Ascending aorta (tissue), 2 donors: ENCODE data around the gene B3GALNT2. TPM values are rescaled to one million over a fixed set of nuclear protein-coding genes. Genes with fewer than 3 reads are reported as not detected.
"Not testable (repeated sequence)": the region's sequence is repeated elsewhere in the genome, so short reads cannot be mapped to it uniquely, and the experiment has no call there.

Experiments used
- DNase-seq, 2 donors: peaks; one replicate each; pipeline ENCODE4 v3.0.0-alpha.2; 2019; ENCODE audit warnings: low spot score in 2 of 2
- H3K27ac ChIP-seq, 2 donors: fragments of 200-600 bp; sonication (generic); one replicate each; pipeline ENCODE4 v1.5.1; 2016 to 2017; ENCODE audit warnings: mild to moderate bottlenecking in 1 of 2
- H3K27me3 ChIP-seq: fragments of 200-600 bp; sonication (generic); one replicate; pipeline ENCODE4 v1.5.1; 2017
- H3K36me3 ChIP-seq, 2 donors: fragments of 200-600 bp; sonication (generic); one replicate each; pipeline ENCODE4 v1.5.1; 2016
- H3K4me1 ChIP-seq, 2 donors: fragments of 200-600 bp; sonication (generic); one replicate each; pipeline ENCODE4 v1.5.1; 2016 to 2017; ENCODE audit warnings: mild to moderate bottlenecking in 1 of 2
- H3K4me3 ChIP-seq, 2 donors: fragments of 200-600 bp; sonication (generic); one replicate each; pipeline ENCODE4 v1.5.1; 2016 to 2017; ENCODE audit warnings: mild to moderate bottlenecking in 1 of 2
- H3K9me3 ChIP-seq, 2 donors: fragments of 200-600 bp; sonication (generic); one replicate each; pipeline ENCODE4 v1.5.1; 2016
- CTCF ChIP-seq, 3 experiments: fragments of 200-600 bp in 2 of 3; fragments of 450-650 bp in 1 of 3; sonication (generic) in 2 of 3; IDR thresholded peaks; one replicate each; pipeline ENCODE4 v1.5.1; 2016 to 2019; ENCODE audit warnings: antibody characterized with exemption in 3 of 3, mild to moderate bottlenecking in 1 of 3, moderate library complexity in 1 of 3
- intact Hi-C: fragments of 100-400 bp; cut with DNase I; formaldehyde crosslinking; loops from one replicate; pipeline ENCODE4 v1.15.1; 2023
- total RNA-seq: library from RNA; depleted of rRNA; stranded (reverse); fragments of >200 nt; gene quantifications from one replicate; pipeline ENCODE4 v1.1.0, GENCODE V29; 2016

B3GALNT2 gene
- total RNA-seq, 1 donor from 2014 or later: 54.2 TPM

GRCh38 chr1:235485558-235485957, 18.7 kb downstream of the B3GALNT2 start:
- DNase-seq: no peak
- no peaks in the 10 kb centered on the region for H3K4me1 ChIP-seq
- intact Hi-C loops: no loop called here
- H3K27ac ChIP-seq: no peak overlapping the region
- no peak for TF ChIP-seq CTCF (IDR thresholded peaks at IDR 0.05)
- H3K36me3 ChIP-seq: peaks cover 22 to 52% of the 10 kb centered on the region in 2 donors
- H3K4me3 ChIP-seq: no peak overlapping the region
- no peaks in the 10 kb centered on the region for H3K9me3 ChIP-seq
- H3K27me3 ChIP-seq: no peaks in the 10 kb centered on the region

- Histone ChIP-seq H3K36me3 (peaks cover 31 to 62% of the 10 kb centered on the region in 2 donors), H3K27ac (no peak overlapping the region), H3K4me1 (no peaks in the 10 kb centered on the region), H3K9me3 (no peaks in the 10 kb centered on the region), H3K4me3 (no peak overlapping the region), H3K27me3 (no peaks in the 10 kb centered on the region)
- no peak for TF ChIP-seq CTCF (IDR thresholded peaks at IDR 0.05)
- DNase-seq: no peak
- intact Hi-C loops: no loop called here
Measured at GRCh38 chr1:235483090-235483489, 21.2 kb downstream of the B3GALNT2 start.

- H3K4me3 ChIP-seq: no peak overlapping the region
- H3K36me3 ChIP-seq: peaks cover 32 to 48% of the 10 kb centered on the region in 2 donors
- DNase-seq: no peak
- intact Hi-C loops: no loop called here
- H3K27ac ChIP-seq: no peak overlapping the region
- H3K27me3 ChIP-seq: no peaks in the 10 kb centered on the region
- no peaks in the 10 kb centered on the region for H3K4me1 ChIP-seq
- no peaks in the 10 kb centered on the region for H3K9me3 ChIP-seq
- no peak for TF ChIP-seq CTCF (IDR thresholded peaks at IDR 0.05)
Measured at GRCh38 chr1:235473806-235474205, 30.4 kb downstream of the B3GALNT2 start.

GRCh38 chr1:235470741-235471439, 33.4 kb downstream of the B3GALNT2 start:
- no peaks in the 10 kb centered on the region for H3K4me1 ChIP-seq
- H3K36me3 ChIP-seq: peaks cover 29% of the 10 kb centered on the region in 2 donors
- no peak for DNase-seq
- no peak for TF ChIP-seq CTCF (IDR thresholded peaks at IDR 0.05)
- H3K4me3 ChIP-seq: no peak overlapping the region
- intact Hi-C loops: no loop called here
- H3K27me3 ChIP-seq: no peaks in the 10 kb centered on the region
- H3K9me3 ChIP-seq: no peaks in the 10 kb centered on the region
- H3K27ac ChIP-seq: no peak overlapping the region

GRCh38 chr1:235469897-235470296, 34.4 kb downstream of the B3GALNT2 start:
- DNase-seq, H3K4me1 ChIP-seq, H3K9me3 ChIP-seq, H3K27me3 ChIP-seq, H3K4me3 ChIP-seq, intact Hi-C loops, H3K27ac ChIP-seq: not testable (repeated sequence)
- H3K36me3 ChIP-seq: peaks cover 30 to 38% of the 10 kb centered on the region in 2 donors

GRCh38 chr1:235468970-235469369, 35.3 kb downstream of the B3GALNT2 start:
- Histone ChIP-seq H3K27ac (no peak overlapping the region), H3K27me3 (no peaks in the 10 kb centered on the region), H3K4me1 (no peaks in the 10 kb centered on the region), H3K36me3 (peaks cover 32 to 45% of the 10 kb centered on the region in 2 donors), H3K9me3 (no peaks in the 10 kb centered on the region), H3K4me3 (no peak overlapping the region)
- intact Hi-C loops: no loop called here
- DNase-seq: no peak
- TF ChIP-seq CTCF (IDR thresholded peaks at IDR 0.05): no peak
